ENCODE measurements around the gene STRIT1. TPM values are rescaled to one million over a fixed set of nuclear protein-coding genes. Genes with fewer than 3 reads are reported as not detected.

Gene STRIT1
- total and polyA plus RNA-seq, 2 of the 4 experiments (the other 2 are of a cell fraction), result not detected

DNA sequence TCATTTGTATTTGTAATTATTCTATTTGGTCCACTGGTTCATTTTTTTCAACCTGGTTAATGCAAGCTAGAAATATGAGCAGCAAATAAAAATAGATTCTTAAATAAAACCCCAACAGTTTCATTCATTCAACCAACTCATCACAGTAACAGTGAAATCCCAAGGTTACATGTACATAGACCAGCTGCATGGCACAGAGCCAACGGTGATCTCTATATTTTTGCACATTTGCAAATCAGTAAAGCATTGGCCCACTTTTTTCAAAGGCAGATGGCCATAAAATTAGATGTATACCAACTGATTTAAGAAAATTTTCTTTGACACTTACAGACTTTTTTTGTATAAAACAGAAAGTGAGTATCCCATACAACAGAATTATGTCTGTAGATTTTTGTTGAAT, 49.3 kb downstream of the STRIT1 start:
- no CpG with 5 or more reads among the region's 1 CpG for WGBS, 2 experiments (ENCODE audit: extremely low coverage in 2 of 2, insufficient read length in 1 of 2)
- Histone ChIP-seq H3K9me1 (ENCODE audit: insufficient read depth, low read length) (peaks cover 7% of the 10 kb centered on the region), H3K9me3 (ENCODE audit: control insufficient read depth, insufficient read depth, low read length) (peaks cover 4% of the 10 kb centered on the region; the same call in 1 of the 2 replicates), H4K8ac (ENCODE audit: low read depth in 2 of 2, low read length in 2 of 2) (no peak overlapping the region), H2BK120ac (ENCODE audit: low read depth, low read length) (no peak overlapping the region; the same call in 1 of the 2 replicates), H2BK15ac (ENCODE audit: low read depth, low read length) (no peak overlapping the region), H2BK20ac (ENCODE audit: low read depth, low read length) (0 out of 2 replicates have a peak overlapping the region, but pooled peaks have one; percentile 2), H4K20me1 (ENCODE audit: insufficient read depth, low read length) (peaks cover 3% of the 10 kb centered on the region; the same call in 1 of the 2 replicates), H2AK9ac (replicated peaks; ENCODE audit: low read depth, low read length, poor library complexity) (no peak overlapping the region), H2BK5ac (ENCODE audit: low read depth, low read length, poor library complexity, severe bottlenecking) (no peak overlapping the region), H3K4me3 (ENCODE audit: insufficient read depth, low read depth, low read length) (no peak overlapping the region), H3K27me3 (ENCODE audit: control insufficient read depth, insufficient read depth, low read length) (no peaks in the 10 kb centered on the region), H4K91ac (ENCODE audit: insufficient read depth, low read depth, low read length) (no peak overlapping the region), H3K14ac (replicated peaks; ENCODE audit: low read depth, low read length) (no peak overlapping the region), H3K27ac (ENCODE audit: insufficient read depth, low read length) (no peak overlapping the region), H3K4me1 (ENCODE audit: control insufficient read depth, insufficient read depth, low read length) (peaks cover 13% of the 10 kb centered on the region), H3K4ac (ENCODE audit: low read depth, low read length) (no peak overlapping the region), H3K4me2 (ENCODE audit: low read depth, low read length) (no peak overlapping the region), H3K9ac (ENCODE audit: low read depth, low read length) (no peak overlapping the region), H3K36me3 (ENCODE audit: control insufficient read depth, insufficient read depth, low read length) (no peaks in the 10 kb centered on the region), H3K23ac (ENCODE audit: low read depth, low read length) (no peak overlapping the region), H3K79me1 (ENCODE audit: low read depth in 1 of 2, low read length in 2 of 2) (no peaks in the 10 kb centered on the region), H2AK5ac (ENCODE audit: low read depth, low read length) (no peak overlapping the region), H2AFZ (replicated peaks; ENCODE audit: low read length, poor library complexity) (no peak overlapping the region), H3K18ac (ENCODE audit: low read depth, low read length) (peak overlapping the region; percentile 75; the same call in 1 of the 2 replicates), H4K5ac (ENCODE audit: low read depth, low read length) (peak overlapping the region; percentile 72; the same call in 1 of the 2 replicates), H3K56ac (ENCODE audit: extremely low read depth, insufficient read depth, low read length) (no peak overlapping the region)
- peak; percentile 57 for DNase-seq
- ChIA-PET CTCF (no interaction called here), POLR2A (ENCODE audit: unreplicated experiment) (no interaction called here)
- dilution Hi-C loops (cut with HindIII; ENCODE audit: low sequenced_read_pairs, unreplicated experiment) (no loop called here), in situ Hi-C loops (cut with MboI; ENCODE audit: low sequenced_read_pairs) (no loop called here), intact Hi-C loops (cut with micrococcal nuclease) (loop anchor here (5.0 kb wide), 2 partner anchors 157 to 487 kb away; no protein-coding TSS in a partner anchor)
- TF ChIP-seq CHD1 (IDR thresholded peaks at IDR 0.05; ENCODE audit: low read depth, low read length) (no peak), MXI1 (IDR thresholded peaks at IDR 0.05; ENCODE audit: borderline replicate concordance, low read depth, low read length) (no peak), ELK1 (IDR thresholded peaks at IDR 0.05; ENCODE audit: borderline replicate concordance, low read depth, low read length) (no peak), NFE2L2 (IDR thresholded peaks at IDR 0.05; ENCODE audit: low read depth, low read length) (no peak), RFX5 (IDR thresholded peaks at IDR 0.05; ENCODE audit: low read depth, low read length) (no peak), POLR2A (IDR thresholded peaks at IDR 0.05; ENCODE audit: low read depth, low read length) (no peak), FOS (IDR thresholded peaks at IDR 0.05; ENCODE audit: low read depth, low read length) (no peak), BHLHE40 (IDR thresholded peaks at IDR 0.05; ENCODE audit: low read depth, low read length) (no peak), CEBPB (IDR thresholded peaks at IDR 0.05; ENCODE audit: low read depth, low read length) (no peak)
- TF ChIP-seq, protein P1, sequence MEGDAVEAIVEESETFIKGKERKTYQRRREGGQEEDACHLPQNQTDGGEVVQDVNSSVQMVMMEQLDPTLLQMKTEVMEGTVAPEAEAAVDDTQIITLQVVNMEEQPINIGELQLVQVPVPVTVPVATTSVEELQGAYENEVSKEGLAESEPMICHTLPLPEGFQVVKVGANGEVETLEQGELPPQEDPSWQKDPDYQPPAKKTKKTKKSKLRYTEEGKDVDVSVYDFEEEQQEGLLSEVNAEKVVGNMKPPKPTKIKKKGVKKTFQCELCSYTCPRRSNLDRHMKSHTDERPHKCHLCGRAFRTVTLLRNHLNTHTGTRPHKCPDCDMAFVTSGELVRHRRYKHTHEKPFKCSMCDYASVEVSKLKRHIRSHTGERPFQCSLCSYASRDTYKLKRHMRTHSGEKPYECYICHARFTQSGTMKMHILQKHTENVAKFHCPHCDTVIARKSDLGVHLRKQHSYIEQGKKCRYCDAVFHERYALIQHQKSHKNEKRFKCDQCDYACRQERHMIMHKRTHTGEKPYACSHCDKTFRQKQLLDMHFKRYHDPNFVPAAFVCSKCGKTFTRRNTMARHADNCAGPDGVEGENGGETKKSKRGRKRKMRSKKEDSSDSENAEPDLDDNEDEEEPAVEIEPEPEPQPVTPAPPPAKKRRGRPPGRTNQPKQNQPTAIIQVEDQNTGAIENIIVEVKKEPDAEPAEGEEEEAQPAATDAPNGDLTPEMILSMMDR (conservative IDR thresholded peaks at IDR 0.05; ENCODE audit: low read depth, low read length), result no peak
- no TSS peak for BruUV-seq (replicated peaks)
- no peak for ATAC-seq (ENCODE audit: low read depth)
